Neural progenitor cell (in vitro differentiated cells): Measurements from ENCODE around the gene IGFBP4.

ENCODE experiments used
- EZH2 ChIP-seq: fragments of 200-600 bp; sonication (generic); IDR thresholded peaks from 2 replicates; pipeline ENCODE4 v1.6.1; 2017; ENCODE audit warnings: antibody characterized with exemption, mild to moderate bottlenecking, moderate library complexity
- TF ChIP-seq, protein P1 (sequence below): fragments of 200-600 bp; sonication (generic); IDR thresholded peaks from 2 replicates; pipeline ENCODE4 v1.5.1; 2017; ENCODE audit warnings: antibody characterized with exemption, mild to moderate bottlenecking

DNA sequence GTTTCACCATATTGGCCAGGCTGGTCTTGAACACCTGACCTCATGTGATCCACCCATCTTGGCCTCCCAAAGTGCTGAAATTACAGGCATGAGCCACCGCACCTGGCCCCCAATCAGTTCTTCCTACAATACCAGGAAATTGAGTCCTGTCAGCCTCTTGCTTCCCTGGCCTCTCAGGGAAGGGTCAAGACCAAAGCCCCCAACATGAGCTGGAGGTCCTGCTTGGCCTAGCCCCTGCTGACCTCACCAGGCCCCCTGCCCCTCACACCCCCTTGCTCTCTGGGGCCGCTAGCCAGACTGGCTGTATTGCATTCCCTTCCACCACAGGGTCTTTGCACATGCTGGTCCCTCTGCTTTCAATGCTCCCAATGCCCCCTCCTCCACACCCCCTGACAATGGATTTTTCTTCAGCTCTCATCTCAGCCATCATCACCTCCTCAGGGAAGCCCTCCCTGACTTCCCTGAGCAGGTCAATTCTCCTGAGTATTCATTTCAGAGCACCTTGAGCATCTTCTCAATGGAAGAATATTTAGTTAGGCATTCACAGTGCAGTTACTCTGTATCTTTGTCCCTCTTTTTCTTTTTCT lies 24.1 kb downstream of the IGFBP4 start:
- no peak for TF ChIP-seq EZH2
- TF ChIP-seq, protein P1, sequence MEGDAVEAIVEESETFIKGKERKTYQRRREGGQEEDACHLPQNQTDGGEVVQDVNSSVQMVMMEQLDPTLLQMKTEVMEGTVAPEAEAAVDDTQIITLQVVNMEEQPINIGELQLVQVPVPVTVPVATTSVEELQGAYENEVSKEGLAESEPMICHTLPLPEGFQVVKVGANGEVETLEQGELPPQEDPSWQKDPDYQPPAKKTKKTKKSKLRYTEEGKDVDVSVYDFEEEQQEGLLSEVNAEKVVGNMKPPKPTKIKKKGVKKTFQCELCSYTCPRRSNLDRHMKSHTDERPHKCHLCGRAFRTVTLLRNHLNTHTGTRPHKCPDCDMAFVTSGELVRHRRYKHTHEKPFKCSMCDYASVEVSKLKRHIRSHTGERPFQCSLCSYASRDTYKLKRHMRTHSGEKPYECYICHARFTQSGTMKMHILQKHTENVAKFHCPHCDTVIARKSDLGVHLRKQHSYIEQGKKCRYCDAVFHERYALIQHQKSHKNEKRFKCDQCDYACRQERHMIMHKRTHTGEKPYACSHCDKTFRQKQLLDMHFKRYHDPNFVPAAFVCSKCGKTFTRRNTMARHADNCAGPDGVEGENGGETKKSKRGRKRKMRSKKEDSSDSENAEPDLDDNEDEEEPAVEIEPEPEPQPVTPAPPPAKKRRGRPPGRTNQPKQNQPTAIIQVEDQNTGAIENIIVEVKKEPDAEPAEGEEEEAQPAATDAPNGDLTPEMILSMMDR, result no peak
